K562 (cell line): ENCODE measurements around the gene ZC3H10.

Experiments
- ASH1L ChIP-seq: fragments of 450-650 bp; IDR thresholded peaks from 2 replicates; pipeline ENCODE4 v1.6.1; 2018; ENCODE audit warnings: borderline replicate concordance, mild to moderate bottlenecking, low read depth; ENCODE audit not compliant: partially characterized antibody
- ATF1 ChIP-seq, 2 experiments: fragments of 450-650 bp in 1 of 2; IDR thresholded peaks; 2 replicates each; pipeline ENCODE4 v1.6.1; 2016; ENCODE audit warnings: missing compliant biosample characterization in 1 of 2, missing genetic modification characterization in 1 of 2
- DPF2 ChIP-seq: fragments of 450-650 bp; IDR thresholded peaks from 2 replicates; pipeline ENCODE4 v1.6.1; 2016
- HNRNPH1 ChIP-seq: fragments of 200-400 bp; formaldehyde crosslinking; optimal IDR thresholded peaks from 2 replicates; pipeline ENCODE3; 2017; ENCODE audit warnings: low read depth, mild to moderate bottlenecking, low read length, moderate library complexity
- KAT7 ChIP-seq: sonication (generic); formaldehyde crosslinking; IDR thresholded peaks from 2 replicates; pipeline ENCODE4 v1.8.0; 2022; ENCODE audit warnings: missing genetic modification reagents, mild to moderate bottlenecking, borderline replicate concordance
- NFRKB ChIP-seq: fragments of 450-650 bp; IDR thresholded peaks from 2 replicates; pipeline ENCODE4 v1.6.1; 2016; ENCODE audit warnings: low read depth
- OTX1 ChIP-seq: fragments of 450-650 bp; formaldehyde crosslinking; IDR thresholded peaks from 2 replicates; pipeline ENCODE4 v1.4.0; 2022; ENCODE audit warnings: mild to moderate bottlenecking
- SREBF2 ChIP-seq: sonication (generic); formaldehyde crosslinking; IDR thresholded peaks from 2 replicates; pipeline ENCODE4 v1.4.0; 2020; ENCODE audit warnings: mild to moderate bottlenecking, missing genetic modification reagents
- USF2 ChIP-seq: sonication (generic); formaldehyde crosslinking; IDR thresholded peaks from 2 replicates; pipeline ENCODE4 v1.5.0; 2020; ENCODE audit warnings: missing genetic modification reagents
- ZBTB17 ChIP-seq: fragments of 450-650 bp; formaldehyde crosslinking; IDR thresholded peaks from 2 replicates; pipeline ENCODE4 v1.4.0; 2020; ENCODE audit warnings: mild to moderate bottlenecking
- ZNF384 ChIP-seq: IDR thresholded peaks from 2 replicates; pipeline ENCODE4 v1.6.1; 2012; ENCODE audit warnings: low read depth, low read length, improper control_type of control experiment
- ZNF431 ChIP-seq: sonication (generic); formaldehyde crosslinking; IDR thresholded peaks from 2 replicates; pipeline ENCODE4 v1.8.0; 2022; ENCODE audit warnings: mild to moderate bottlenecking, missing genetic modification reagents
- TF ChIP-seq, protein P1 (sequence below), 3 experiments: IDR thresholded peaks in 2 of 3; conservative IDR thresholded peaks in 1 of 3; 2 replicates each; pipeline ENCODE4 v1.5.1; 2011 to 2012; ENCODE audit warnings: low read length in 3 of 3, mild to moderate bottlenecking in 3 of 3, control low read depth in 2 of 3, improper control_type of control experiment in 1 of 3, inconsistent platforms in 1 of 3, low read depth in 1 of 3, mixed read lengths in 1 of 3, moderate library complexity in 1 of 3; ENCODE audit not compliant: insufficient read depth in 2 of 3
- TF ChIP-seq, protein P2 (sequence below), 2 experiments: IDR thresholded peaks; 2 replicates each; pipeline ENCODE4 v1.6.1; 2012; ENCODE audit warnings: improper control_type of control experiment in 2 of 2, low read depth in 2 of 2, low read length in 2 of 2, borderline replicate concordance in 1 of 2

- TF ChIP-seq OTX1 (CRISPR knock-in tag), result no peak
- no peak for TF ChIP-seq ZNF431 (CRISPR knock-in tag)
- TF ChIP-seq, protein P1, sequence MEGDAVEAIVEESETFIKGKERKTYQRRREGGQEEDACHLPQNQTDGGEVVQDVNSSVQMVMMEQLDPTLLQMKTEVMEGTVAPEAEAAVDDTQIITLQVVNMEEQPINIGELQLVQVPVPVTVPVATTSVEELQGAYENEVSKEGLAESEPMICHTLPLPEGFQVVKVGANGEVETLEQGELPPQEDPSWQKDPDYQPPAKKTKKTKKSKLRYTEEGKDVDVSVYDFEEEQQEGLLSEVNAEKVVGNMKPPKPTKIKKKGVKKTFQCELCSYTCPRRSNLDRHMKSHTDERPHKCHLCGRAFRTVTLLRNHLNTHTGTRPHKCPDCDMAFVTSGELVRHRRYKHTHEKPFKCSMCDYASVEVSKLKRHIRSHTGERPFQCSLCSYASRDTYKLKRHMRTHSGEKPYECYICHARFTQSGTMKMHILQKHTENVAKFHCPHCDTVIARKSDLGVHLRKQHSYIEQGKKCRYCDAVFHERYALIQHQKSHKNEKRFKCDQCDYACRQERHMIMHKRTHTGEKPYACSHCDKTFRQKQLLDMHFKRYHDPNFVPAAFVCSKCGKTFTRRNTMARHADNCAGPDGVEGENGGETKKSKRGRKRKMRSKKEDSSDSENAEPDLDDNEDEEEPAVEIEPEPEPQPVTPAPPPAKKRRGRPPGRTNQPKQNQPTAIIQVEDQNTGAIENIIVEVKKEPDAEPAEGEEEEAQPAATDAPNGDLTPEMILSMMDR (IDR thresholded peaks at IDR 0.05 in 2 of 3, conservative IDR thresholded peaks at IDR 0.05 in 1 of 3; ENCODE audit: insufficient read depth in 2 of 3, low read depth in 1 of 3, low read length in 3 of 3), result no peak
- no peak for TF ChIP-seq SREBF2 (CRISPR knock-in tag)
- no peak for TF ChIP-seq ZNF384
- TF ChIP-seq, protein P2, sequence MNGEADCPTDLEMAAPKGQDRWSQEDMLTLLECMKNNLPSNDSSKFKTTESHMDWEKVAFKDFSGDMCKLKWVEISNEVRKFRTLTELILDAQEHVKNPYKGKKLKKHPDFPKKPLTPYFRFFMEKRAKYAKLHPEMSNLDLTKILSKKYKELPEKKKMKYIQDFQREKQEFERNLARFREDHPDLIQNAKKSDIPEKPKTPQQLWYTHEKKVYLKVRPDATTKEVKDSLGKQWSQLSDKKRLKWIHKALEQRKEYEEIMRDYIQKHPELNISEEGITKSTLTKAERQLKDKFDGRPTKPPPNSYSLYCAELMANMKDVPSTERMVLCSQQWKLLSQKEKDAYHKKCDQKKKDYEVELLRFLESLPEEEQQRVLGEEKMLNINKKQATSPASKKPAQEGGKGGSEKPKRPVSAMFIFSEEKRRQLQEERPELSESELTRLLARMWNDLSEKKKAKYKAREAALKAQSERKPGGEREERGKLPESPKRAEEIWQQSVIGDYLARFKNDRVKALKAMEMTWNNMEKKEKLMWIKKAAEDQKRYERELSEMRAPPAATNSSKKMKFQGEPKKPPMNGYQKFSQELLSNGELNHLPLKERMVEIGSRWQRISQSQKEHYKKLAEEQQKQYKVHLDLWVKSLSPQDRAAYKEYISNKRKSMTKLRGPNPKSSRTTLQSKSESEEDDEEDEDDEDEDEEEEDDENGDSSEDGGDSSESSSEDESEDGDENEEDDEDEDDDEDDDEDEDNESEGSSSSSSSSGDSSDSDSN (IDR thresholded peaks at IDR 0.05; ENCODE audit: borderline replicate concordance in 1 of 2, low read depth in 2 of 2, low read length in 2 of 2), result no peak
- no peak for TF ChIP-seq HNRNPH1
- no peak for TF ChIP-seq USF2 (CRISPR knock-in tag)
- TF ChIP-seq NFRKB, result no peak
- no peak for TF ChIP-seq ASH1L
- TF ChIP-seq ZBTB17 (CRISPR knock-in tag), result no peak
- TF ChIP-seq DPF2, result no peak
- no peak for TF ChIP-seq KAT7 (CRISPR knock-in tag)
- no peak for TF ChIP-seq ATF1 (CRISPR knock-in tag; IDR thresholded peaks at IDR 0.05)
- TF ChIP-seq ATF1 (tag; IDR thresholded peaks at IDR 0.05), result no peak
These were observed 41.6 kb downstream of the ZC3H10 start for GRCh38 chr12:56159482-56160192.
